K562 (cell line): ENCODE data around the gene STAT4. TPM values are rescaled to one million over a fixed set of nuclear protein-coding genes. Genes with fewer than 3 reads are reported as not detected.

Source experiments
- ATAC-seq: fragments of 200-7000 bp; cut with Tn5 transposase; 3 replicates; pipeline ENCODE4 v1.9.1; 2020; ENCODE audit warnings: moderate library complexity
- BruUV-seq: library from RNA; stranded (reverse); fragments of 400-500 nt; replicated peaks from 2 replicates; lab custom pipeline; 2021; lab: Mats Ljungman, UMichigan
- CTCF ChIA-PET: fragments of 300-600 bp; formaldehyde crosslinking; extraction: SDS; loops from one replicate; lab custom pipeline; 2021; ENCODE audit warnings: low intra/inter-chr PET ratio; lab: Yijun Ruan, JAX
- POLR2A ChIA-PET: fragments of 300-600, 350-650 bp; sonication (Branson Sonifier 250); formaldehyde crosslinking; extraction: SDS; loops from one replicate; lab custom pipeline; 2021; ENCODE audit warnings: antibody characterized with exemption, inconsistent platforms; lab: Yijun Ruan, JAX
- DNase-seq, 4 experiments: peaks; one replicate each; pipeline versions ENCODE4 v3.0.0 to v3.0.0-alpha.2; 2011 to 2018; ENCODE audit warnings: low spot score in 3 of 4, mixed read lengths in 3 of 4; ENCODE audit errors: extremely low read depth in 1 of 4
- FAIRE-seq: peaks from 2 replicates; lab custom pipeline; 2011; peaks lifted over from hg19 to GRCh38; lab: Jason Lieb, UNC
- H2AFZ ChIP-seq: 2 replicates; pipeline ENCODE4 v1.6.0; 2011; ENCODE audit warnings: low read depth, low read length, control low read depth, inconsistent platforms
- H3K27ac ChIP-seq: fragments of 200-600 bp; 3 replicates; pipeline ENCODE4 v1.8.0; 2011; ENCODE audit warnings: low read depth, mild to moderate bottlenecking, control low read depth, inconsistent platforms, low read length, moderate library complexity, mixed read lengths; ENCODE audit errors: extremely low read depth
- H3K27me3 ChIP-seq, 2 experiments: fragments of 300-600 bp in 1 of 2; 2 replicates in 1 of 2; 3 replicates in 1 of 2; pipeline versions ENCODE4 v1.6.0 to v1.8.0; 2011; ENCODE audit warnings: inconsistent platforms in 2 of 2, low read length in 2 of 2, mild to moderate bottlenecking in 1 of 2, mixed read lengths in 1 of 2, moderate library complexity in 1 of 2; ENCODE audit not compliant: control insufficient read depth in 2 of 2, insufficient read depth in 2 of 2
- H3K36me3 ChIP-seq: fragments of 300-600 bp; 3 replicates; pipeline ENCODE4 v1.8.0; 2011; ENCODE audit warnings: mild to moderate bottlenecking, low read length, inconsistent platforms; ENCODE audit not compliant: control insufficient read depth, insufficient read depth
- H3K4me1 ChIP-seq, 2 experiments: fragments of 200-600 bp in 1 of 2; replicated peaks in 1 of 2; 2 replicates in 1 of 2; 3 replicates in 1 of 2; pipeline versions ENCODE4 v1.5.1 to v1.8.0; 2011; ENCODE audit warnings: inconsistent platforms in 2 of 2, low read length in 2 of 2, mild to moderate bottlenecking in 1 of 2, mixed read lengths in 1 of 2, moderate library complexity in 1 of 2; ENCODE audit not compliant: control insufficient read depth in 2 of 2, insufficient read depth in 2 of 2
- H3K4me2 ChIP-seq: 2 replicates; pipeline ENCODE4 v1.6.1; 2011; ENCODE audit warnings: low read length, control low read depth, inconsistent platforms, mixed read lengths; ENCODE audit not compliant: insufficient read depth
- H3K4me3 ChIP-seq: fragments of 200-600 bp; sonication (generic), shearing (Covaris generic); 2 replicates; pipeline ENCODE4 v1.5.1; 2016; ENCODE audit warnings: control low read depth, inconsistent platforms
- H3K79me2 ChIP-seq: fragments of 200-600 bp; 3 replicates; pipeline ENCODE4 v1.8.0; 2011; ENCODE audit warnings: low read length, inconsistent platforms; ENCODE audit not compliant: control insufficient read depth, insufficient read depth
- H3K9ac ChIP-seq, 2 experiments: 2 replicates each; pipeline versions ENCODE4 v1.6.0 to v1.6.1; 2011; ENCODE audit warnings: low read depth in 2 of 2, low read length in 2 of 2, control low read depth in 1 of 2, inconsistent platforms in 1 of 2, mild to moderate bottlenecking in 1 of 2, mixed read lengths in 1 of 2; ENCODE audit not compliant: insufficient read depth in 1 of 2
- H3K9me1 ChIP-seq: one replicate; pipeline ENCODE4 v1.6.0; 2011; ENCODE audit warnings: inconsistent platforms, mild to moderate bottlenecking, low read length, moderate library complexity; ENCODE audit not compliant: control insufficient read depth, insufficient read depth
- H3K9me3 ChIP-seq: replicated peaks from 2 replicates; pipeline ENCODE4 v1.5.1; 2011; ENCODE audit warnings: low read depth, low read length, inconsistent platforms; ENCODE audit not compliant: control insufficient read depth, insufficient read depth
- H4K20me1 ChIP-seq: replicated peaks from 2 replicates; pipeline ENCODE4 v1.6.1; 2011; ENCODE audit warnings: low read length, inconsistent platforms, mixed read lengths; ENCODE audit not compliant: control insufficient read depth, insufficient read depth
- ELF4 ChIP-seq: fragments of 450-650 bp; formaldehyde crosslinking; IDR thresholded peaks from 2 replicates; pipeline ENCODE4 v1.4.0; 2022; ENCODE audit warnings: missing genetic modification characterization
- HOXB6 ChIP-seq: fragments of 250-450 bp; sonication (Bioruptor Pico); IDR thresholded peaks from 2 replicates; pipeline ENCODE4 v1.5.1; 2022; ENCODE audit warnings: mild to moderate bottlenecking, borderline replicate concordance
- KDM5B ChIP-seq: fragments of 200-600 bp; sonication (generic); IDR thresholded peaks from 2 replicates; pipeline ENCODE4 v1.6.1; 2012; ENCODE audit warnings: low read depth, mild to moderate bottlenecking, moderate library complexity, low read length, control low read depth, inconsistent platforms; ENCODE audit not compliant: insufficient replicate concordance
- PTTG1 ChIP-seq: fragments of 450-650 bp; IDR thresholded peaks from 2 replicates; pipeline ENCODE4 v1.6.1; 2016; ENCODE audit warnings: low read depth, mild to moderate bottlenecking, missing genetic modification characterization, missing compliant biosample characterization
- RBM39 ChIP-seq: fragments of 200-400 bp; formaldehyde crosslinking; optimal IDR thresholded peaks from 2 replicates; pipeline ENCODE3; 2018; ENCODE audit warnings: low read depth, low read length
- RUNX1 ChIP-seq: sonication (generic); IDR thresholded peaks from 2 replicates; pipeline ENCODE4 v1.6.1; 2016; ENCODE audit warnings: antibody characterized with exemption, low read depth
- ZBED1 ChIP-seq: IDR thresholded peaks from 2 replicates; pipeline ENCODE4 v1.6.1; 2014
- ZFP1 ChIP-seq: fragments of 450-650 bp; formaldehyde crosslinking; IDR thresholded peaks from 2 replicates; pipeline ENCODE4 v1.4.0; 2020; ENCODE audit warnings: mild to moderate bottlenecking, mixed read lengths
- ZNF431 ChIP-seq: sonication (generic); formaldehyde crosslinking; IDR thresholded peaks from 2 replicates; pipeline ENCODE4 v1.8.0; 2022; ENCODE audit warnings: mild to moderate bottlenecking, missing genetic modification reagents
- WGBS: fragments of 100-300 bp; shearing (Covaris generic); methylation state at CpG from one replicate; pipeline ENCODE4 v1.1.6; 2016; ENCODE audit warnings: low coverage, mixed read lengths; ENCODE audit not compliant: insufficient coverage; ENCODE audit errors: missing lambda C conversion rate; 5-methylcytosine and 5-hydroxymethylcytosine counted together
- in situ Hi-C: fragments of 300-500 bp; cut with MboI; formaldehyde crosslinking; loops from 4 replicates; pipeline ENCODE4 v1.15.0; 2018; ENCODE audit warnings: inconsistent platforms, mixed read lengths
- intact Hi-C: fragments of 100-400 bp; cut with micrococcal nuclease; formaldehyde crosslinking; loops from 2 replicates; pipeline ENCODE4 v1.14.2; 2022
- polyA plus RNA-seq, 8 experiments: library from polyadenylated mRNA; depleted of rRNA in 4 of 8; stranded (reverse) in 5 of 8; unstranded in 3 of 8; fragments of >200 nt; fragmentation: Nextera tagmentation in 2 of 8; fragmentation: Illumina TruSeq in 1 of 8; extraction: Ambion mirVana in 2 of 8; extraction: Trizol in 1 of 8; gene quantifications; 2 replicates each; pipeline versions ENCODE4 v1.2.1 to v1.2.3, GENCODE V29; 2011 to 2014; ENCODE audit warnings: inconsistent platforms in 1 of 8, missing spikeins in 1 of 8
- total RNA-seq, 7 experiments: library from RNA; depleted of rRNA in 6 of 7; stranded (reverse); fragments of >200 nt in 6 of 7; fragmentation: Illumina TruSeq in 2 of 7; extraction: Trizol in 2 of 7; gene quantifications; 2 replicates each; pipeline versions ENCODE4 v1.2.1 to v1.2.3, GENCODE V29; 2011 to 2021; ENCODE audit warnings: low replicate concordance in 1 of 7
- TF ChIP-seq, protein P1 (sequence below): conservative IDR thresholded peaks from 2 replicates; pipeline ENCODE4 v1.6.1; 2011; ENCODE audit warnings: low read depth, mild to moderate bottlenecking, low read length; ENCODE audit not compliant: control insufficient read depth

The STAT4 gene
- total and polyA plus RNA-seq, 9 of the 15 experiments (the other 6 are each of a cell fraction or from before 2014, with no cell fraction given): 0.01 to 0.06 (median 0.03) TPM; not detected in 6

GRCh38 chr2:191149391-191149790 lies 1.4 kb downstream of the STAT4 start (continued):
- TF ChIP-seq, protein P1, sequence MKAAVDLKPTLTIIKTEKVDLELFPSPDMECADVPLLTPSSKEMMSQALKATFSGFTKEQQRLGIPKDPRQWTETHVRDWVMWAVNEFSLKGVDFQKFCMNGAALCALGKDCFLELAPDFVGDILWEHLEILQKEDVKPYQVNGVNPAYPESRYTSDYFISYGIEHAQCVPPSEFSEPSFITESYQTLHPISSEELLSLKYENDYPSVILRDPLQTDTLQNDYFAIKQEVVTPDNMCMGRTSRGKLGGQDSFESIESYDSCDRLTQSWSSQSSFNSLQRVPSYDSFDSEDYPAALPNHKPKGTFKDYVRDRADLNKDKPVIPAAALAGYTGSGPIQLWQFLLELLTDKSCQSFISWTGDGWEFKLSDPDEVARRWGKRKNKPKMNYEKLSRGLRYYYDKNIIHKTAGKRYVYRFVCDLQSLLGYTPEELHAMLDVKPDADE: no peak
- no peak for TF ChIP-seq PTTG1 (tag)
- no peak for TF ChIP-seq ELF4
- no peak for TF ChIP-seq ZBED1
- no peak for TF ChIP-seq ZFP1

GRCh38 chr2:191148791-191149190 lies 2.0 kb downstream of the STAT4 start:
- Histone ChIP-seq H3K27me3 (peaks cover 0 to 9% of the 10 kb centered on the region in 2 experiments; a peak in 3 of 5 replicates), H3K9me3 (no peaks in the 10 kb centered on the region), H2AFZ (no peak overlapping the region), H3K36me3 (no peaks in the 10 kb centered on the region), H3K79me2 (no peaks in the 10 kb centered on the region), H3K4me3 (no peak overlapping the region)
- POLR2A ChIA-PET: interaction anchor here (0.9 kb wide), 1 partner anchor 10 kb away, joined by 3 read pairs; no protein-coding TSS in a partner anchor
- DNase-seq: no peak
- in situ Hi-C loops: no loop called here
- no peak for FAIRE-seq
- intact Hi-C loops: no loop called here
- 0% methylated on average over 2 of the region's 2 CpGs for WGBS
- BruUV-seq: no TSS peak
- TF ChIP-seq ZNF431 (no peak), RUNX1 (no peak), HOXB6 (no peak), RBM39 (no peak), KDM5B (no peak)
- TF ChIP-seq, all 486 proteins: peak for 0
- Histone ChIP-seq H4K20me1 (no peaks in the 10 kb centered on the region), H3K9ac (no peak overlapping the region), H3K9me1 (no peaks in the 10 kb centered on the region), H3K27ac (no peak overlapping the region), H3K4me1 (peaks cover 0 to 6% of the 10 kb centered on the region in 2 experiments; a peak in 2 of 5 replicates), H3K4me2 (no peak overlapping the region)
- CTCF ChIA-PET: no interaction called here
- ATAC-seq: no peak
